Left renal pelvis (tissue), 4 donors: Measurements from ENCODE around the gene MAP3K14. TPM values are rescaled to one million over a fixed set of nuclear protein-coding genes. Genes with fewer than 3 reads are reported as not detected.

ENCODE experiments used
- DNase-seq, 4 donors: peaks; one replicate each; pipeline ENCODE4 v3.0.0-alpha.2; 2013; ENCODE audit warnings: low read depth in 4 of 4, low spot score in 3 of 4
- polyA plus RNA-seq, 4 donors: library from polyadenylated mRNA; unstranded; fragments of 120-200 nt; gene quantifications; one replicate each; pipeline ENCODE4 v1.2.1, GENCODE V29; 2013; ENCODE audit not compliant: insufficient read length in 4 of 4

The MAP3K14 gene
- polyA plus RNA-seq, 4 donors: 5.5 to 7.7 (median 6.1) TPM

- peak in 1 of 4 donors; percentile 32 for DNase-seq
Measured at GRCh38 chr17:45241328-45242028, 75.3 kb downstream of the MAP3K14 start.

- DNase-seq: no peak
Measured at GRCh38 chr17:45240905-45241327, 75.9 kb downstream of the MAP3K14 start.

- DNase-seq: no peak
Measured at GRCh38 chr17:45238155-45238774, 78.6 kb downstream of the MAP3K14 start.

GRCh38 chr17:45237686-45238085, 79.1 kb downstream of the MAP3K14 start:
- DNase-seq: no peak

- no peak for DNase-seq
Measured at GRCh38 chr17:45236282-45236606, 80.6 kb downstream of the MAP3K14 start.

GRCh38 chr17:45235416-45236281, 81.2 kb downstream of the MAP3K14 start:
- no peak for DNase-seq

GRCh38 chr17:45234641-45235415, 82.0 kb downstream of the MAP3K14 start:
- DNase-seq: no peak

GRCh38 chr17:45233423-45233924, 83.3 kb downstream of the MAP3K14 start:
- DNase-seq: no peak

- DNase-seq: no peak
Measured at GRCh38 chr17:45232514-45233422, 84.1 kb downstream of the MAP3K14 start.

GRCh38 chr17:45231481-45232116, 85.2 kb downstream of the MAP3K14 start:
- DNase-seq: no peak

- no peak for DNase-seq
Measured at GRCh38 chr17:45230787-45231480, 85.9 kb downstream of the MAP3K14 start.

- DNase-seq: no peak
Measured at GRCh38 chr17:45230410-45230786, 86.4 kb downstream of the MAP3K14 start.

- DNase-seq: no peak
Measured at GRCh38 chr17:45229681-45230409, 87.0 kb downstream of the MAP3K14 start.

GRCh38 chr17:45228763-45229539, 87.9 kb downstream of the MAP3K14 start:
- no peak for DNase-seq

- DNase-seq: no peak
Measured at GRCh38 chr17:45227926-45228762, 88.7 kb downstream of the MAP3K14 start.
